MM.1S (cell line): ENCODE measurements around the gene ANK2.

Source experiments
- DNase-seq: peaks from one replicate; pipeline ENCODE4 v3.0.0-alpha.2; 2015
- H2AFZ ChIP-seq: fragments of 300-600 bp; sonication (generic); 2 replicates; pipeline ENCODE4 v1.6.0; 2016; ENCODE audit warnings: antibody characterized with exemption, low read length
- H3F3A ChIP-seq: fragments of 300-600 bp; sonication (generic); 2 replicates; pipeline ENCODE4 v1.6.1; 2016; ENCODE audit warnings: mild to moderate bottlenecking, antibody characterized with exemption, low read length, moderate library complexity, mixed read lengths; ENCODE audit not compliant: insufficient read depth
- H3K27ac ChIP-seq: fragments of 300-600 bp; sonication (generic); 2 replicates; pipeline ENCODE4 v1.5.1; 2016; ENCODE audit warnings: mild to moderate bottlenecking, low read length
- H3K27me3 ChIP-seq: fragments of 300-600 bp; sonication (generic); replicated peaks from 2 replicates; pipeline ENCODE4 v1.6.0; 2016; ENCODE audit warnings: low read length; ENCODE audit not compliant: insufficient read depth
- H3K36me3 ChIP-seq: fragments of 300-600 bp; sonication (generic); replicated peaks from 2 replicates; pipeline ENCODE4 v1.6.1; 2016; ENCODE audit warnings: mild to moderate bottlenecking, low read length, mixed read lengths; ENCODE audit not compliant: insufficient read depth
- H3K4me1 ChIP-seq: fragments of 300-600 bp; sonication (generic); 2 replicates; pipeline ENCODE4 v1.6.1; 2016; ENCODE audit warnings: low read length, mixed read lengths
- H3K4me2 ChIP-seq: fragments of 300-600 bp; sonication (generic); 2 replicates; pipeline ENCODE4 v1.6.0; 2016; ENCODE audit warnings: low read depth, low read length
- H3K4me3 ChIP-seq: fragments of 300-600 bp; sonication (generic); 2 replicates; pipeline ENCODE4 v1.5.1; 2016; ENCODE audit warnings: low read length, mixed read lengths
- H3K79me2 ChIP-seq: fragments of 300-600 bp; sonication (generic); 2 replicates; pipeline ENCODE4 v1.6.1; 2016; ENCODE audit warnings: mixed run types, low read length, mixed read lengths
- H3K9ac ChIP-seq: fragments of 300-600 bp; sonication (generic); 2 replicates; pipeline ENCODE4 v1.6.1; 2016; ENCODE audit warnings: low read length, mixed read lengths
- H3K9me2 ChIP-seq: fragments of 300-600 bp; sonication (generic); replicated peaks from 2 replicates; pipeline ENCODE4 v1.6.1; 2016; ENCODE audit warnings: mild to moderate bottlenecking, low read length, mixed read lengths; ENCODE audit not compliant: insufficient read depth
- H3K9me3 ChIP-seq: fragments of 300-600 bp; sonication (generic); replicated peaks from 2 replicates; pipeline ENCODE4 v1.6.1; 2016; ENCODE audit warnings: mild to moderate bottlenecking, low read length, mixed read lengths; ENCODE audit not compliant: insufficient read depth
- H4K20me1 ChIP-seq: fragments of 300-600 bp; sonication (generic); 2 replicates; pipeline ENCODE4 v1.6.1; 2016; ENCODE audit warnings: mild to moderate bottlenecking, low read length, moderate library complexity, mixed read lengths; ENCODE audit not compliant: insufficient read depth
- CTCF ChIP-seq: fragments of 300-600 bp; sonication (generic); IDR thresholded peaks from 2 replicates; pipeline ENCODE4 v1.5.1; 2016; ENCODE audit warnings: antibody characterized with exemption, low read length, mixed read lengths
- EZH2 ChIP-seq: fragments of 300-600 bp; sonication (generic); optimal IDR thresholded peaks from 2 replicates; pipeline ENCODE3; 2017; ENCODE audit warnings: low read depth, mild to moderate bottlenecking, antibody characterized with exemption, low read length, mixed read lengths
- EZH2phosphoT487 ChIP-seq: fragments of 300-600 bp; sonication (generic); IDR thresholded peaks from 2 replicates; pipeline ENCODE4 v1.6.1; 2018; ENCODE audit warnings: antibody characterized with exemption, low read length

The ANK2 gene

GRCh38 chr4:113031212-113031611 is 18.2 kb upstream of the ANK2 start:
- no peak overlapping the region for H3K4me3 ChIP-seq
- TF ChIP-seq EZH2 (no peak), EZH2phosphoT487 (no peak), CTCF (no peak)
- no peak for DNase-seq
- H3K9ac ChIP-seq = no peak overlapping the region
- no peak overlapping the region for H3K4me2 ChIP-seq
- H3K79me2 ChIP-seq = no peaks in the 10 kb centered on the region
- no peak overlapping the region for H2AFZ ChIP-seq
- H3K36me3 ChIP-seq = no peaks in the 10 kb centered on the region
- no peaks in the 10 kb centered on the region for H3K4me1 ChIP-seq
- H4K20me1 ChIP-seq = no peaks in the 10 kb centered on the region
- no peaks in the 10 kb centered on the region for H3K27me3 ChIP-seq
- no peaks in the 10 kb centered on the region for H3F3A ChIP-seq
- no peaks in the 10 kb centered on the region for H3K9me2 ChIP-seq
- no peak overlapping the region for H3K27ac ChIP-seq
- H3K9me3 ChIP-seq = no peaks in the 10 kb centered on the region

GRCh38 chr4:113040793-113041192 is 8.7 kb upstream of the ANK2 start:
- Histone ChIP-seq H3F3A (no peaks in the 10 kb centered on the region), H3K9me3 (no peaks in the 10 kb centered on the region), H3K4me2 (no peak overlapping the region), H2AFZ (no peak overlapping the region), H4K20me1 (no peaks in the 10 kb centered on the region), H3K9me2 (no peaks in the 10 kb centered on the region), H3K9ac (no peak overlapping the region), H3K36me3 (no peaks in the 10 kb centered on the region), H3K79me2 (no peaks in the 10 kb centered on the region), H3K27ac (no peak overlapping the region), H3K27me3 (no peaks in the 10 kb centered on the region), H3K4me1 (no peaks in the 10 kb centered on the region), H3K4me3 (no peak overlapping the region)
- no peak for DNase-seq
- TF ChIP-seq CTCF (no peak), EZH2phosphoT487 (no peak), EZH2 (no peak)

DNA sequence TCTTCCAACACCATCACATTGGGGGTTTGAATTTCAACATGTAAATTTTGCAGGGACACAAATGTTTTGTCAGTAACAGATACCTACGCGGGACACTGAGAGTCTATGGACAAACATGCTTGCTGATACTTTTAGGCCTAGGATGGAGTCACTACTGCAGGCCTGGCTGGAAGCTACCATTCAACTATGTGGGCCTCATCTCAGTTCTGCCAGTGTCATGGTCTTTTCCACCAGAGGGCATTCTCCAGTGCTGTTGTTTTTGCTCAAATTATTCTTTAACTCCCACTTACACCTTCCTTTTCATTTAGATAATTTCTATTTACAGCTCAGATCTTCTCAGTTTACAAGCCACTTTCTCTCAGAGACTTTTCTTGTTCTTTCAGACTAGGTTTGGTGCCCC is 7.0 kb upstream of the ANK2 start:
- Histone ChIP-seq H3K4me1 (no peaks in the 10 kb centered on the region), H3K79me2 (no peaks in the 10 kb centered on the region), H3K9ac (no peak overlapping the region), H3K4me3 (no peak overlapping the region), H3K36me3 (no peaks in the 10 kb centered on the region), H3F3A (no peaks in the 10 kb centered on the region), H3K4me2 (no peak overlapping the region), H3K27ac (no peak overlapping the region), H3K9me3 (no peaks in the 10 kb centered on the region), H4K20me1 (no peaks in the 10 kb centered on the region), H2AFZ (no peak overlapping the region), H3K27me3 (no peaks in the 10 kb centered on the region), H3K9me2 (no peaks in the 10 kb centered on the region)
- TF ChIP-seq EZH2phosphoT487 = no peak
- TF ChIP-seq EZH2 = no peak
- DNase-seq = no peak

- no peak overlapping the region for H3K9ac ChIP-seq
- TF ChIP-seq EZH2 (no peak), EZH2phosphoT487 (no peak), CTCF (no peak)
- H3K27ac ChIP-seq = no peak overlapping the region
- H4K20me1 ChIP-seq = no peaks in the 10 kb centered on the region
- H3K4me2 ChIP-seq = no peak overlapping the region
- DNase-seq = no peak
- no peaks in the 10 kb centered on the region for H3K79me2 ChIP-seq
- H3F3A ChIP-seq = no peaks in the 10 kb centered on the region
- H3K9me2 ChIP-seq = no peaks in the 10 kb centered on the region
- H3K4me1 ChIP-seq = no peaks in the 10 kb centered on the region
- H3K36me3 ChIP-seq = no peaks in the 10 kb centered on the region
- no peak overlapping the region for H3K4me3 ChIP-seq
- H3K9me3 ChIP-seq = no peaks in the 10 kb centered on the region
- no peaks in the 10 kb centered on the region for H3K27me3 ChIP-seq
- no peak overlapping the region for H2AFZ ChIP-seq
These were observed 5.9 kb upstream of the ANK2 start for GRCh38 chr4:113043591-113043990.
